ENCODE data around the gene ABCA4.

GRCh38 chr1:94045465-94046056, 75.4 kb downstream of the ABCA4 start:
- TF ChIP-seq CTCF (IDR thresholded peaks at IDR 0.05): peak; percentile 50 to 94 (median 78)
- TF ChIP-seq POLR2A (IDR thresholded peaks at IDR 0.05): peak in 1 of 2 donors; percentile 16
